Chondrocyte (in vitro differentiated cells): Measurements from ENCODE around the gene NFIX. TPM values are rescaled to one million over a fixed set of nuclear protein-coding genes. Genes with fewer than 3 reads are reported as not detected.

ENCODE experiments used
- DNase-seq: peaks from one replicate; pipeline ENCODE4 v3.0.0; 2021; ENCODE audit warnings: mixed read lengths, low spot score
- H3K27ac Mint-ChIP-seq: one replicate; pipeline ENCODE4 v1.8.0; 2021; ENCODE audit warnings: mild to moderate bottlenecking, moderate library complexity, mixed read lengths; ENCODE audit not compliant: unreplicated experiment
- H3K27me3 Mint-ChIP-seq: 2 replicates; pipeline ENCODE4 v1.8.0; 2021; ENCODE audit warnings: low read depth, mixed read lengths
- H3K36me3 Mint-ChIP-seq: 2 replicates; pipeline ENCODE4 v1.8.0; 2021; ENCODE audit warnings: low read depth, mixed read lengths
- H3K4me1 Mint-ChIP-seq: 2 replicates; pipeline ENCODE4 v1.8.0; 2021; ENCODE audit warnings: low read depth, mild to moderate bottlenecking, mixed read lengths
- H3K4me3 Mint-ChIP-seq: one replicate; pipeline ENCODE4 v1.8.0; 2021; ENCODE audit warnings: mild to moderate bottlenecking, moderate library complexity, mixed read lengths; ENCODE audit not compliant: unreplicated experiment
- H3K9me3 Mint-ChIP-seq: 2 replicates; pipeline ENCODE4 v1.8.0; 2021; ENCODE audit warnings: low read depth, mixed read lengths
- CTCF ChIP-seq: fragments of 200-600 bp; sonication (generic); IDR thresholded peaks from 2 replicates; pipeline ENCODE4 v1.5.0; 2021; ENCODE audit warnings: antibody characterized with exemption, mild to moderate bottlenecking, moderate library complexity
- total RNA-seq: library from RNA; stranded (reverse); gene quantifications from 3 replicates; pipeline ENCODE4 v1.2.1, GENCODE V29; 2021

The NFIX gene
- total RNA-seq, 1 donor from 2014 or later, result 98.9 TPM

- Mint-ChIP-seq H3K36me3 (peaks cover 7% of the 10 kb centered on the region), H3K4me3 (no peak overlapping the region), H3K27ac (peak overlapping the region; percentile 51), H3K4me1 (peaks cover 20% of the 10 kb centered on the region), H3K9me3 (no peaks in the 10 kb centered on the region), H3K27me3 (no peaks in the 10 kb centered on the region)
- DNase-seq, result no peak
- no peak for TF ChIP-seq CTCF
Observed at GRCh38 chr19:13138916-13139198, 143.6 kb downstream of the NFIX start.

- no peak for TF ChIP-seq CTCF
- no peaks in the 10 kb centered on the region for H3K27me3 Mint-ChIP-seq
- H3K36me3 Mint-ChIP-seq, result peaks cover 7% of the 10 kb centered on the region
- no peak overlapping the region for H3K4me3 Mint-ChIP-seq
- no peaks in the 10 kb centered on the region for H3K9me3 Mint-ChIP-seq
- DNase-seq, result no peak
- no peak overlapping the region for H3K27ac Mint-ChIP-seq
- H3K4me1 Mint-ChIP-seq, result peaks cover 17% of the 10 kb centered on the region
Observed at GRCh38 chr19:13139633-13140311, 144.5 kb downstream of the NFIX start.

GRCh38 chr19:13146763-13147563 is 151.7 kb downstream of the NFIX start:
- Mint-ChIP-seq H3K4me1 (peaks cover 24% of the 10 kb centered on the region), H3K27ac (no peak overlapping the region), H3K27me3 (no peaks in the 10 kb centered on the region), H3K4me3 (no peak overlapping the region), H3K9me3 (no peaks in the 10 kb centered on the region), H3K36me3 (no peaks in the 10 kb centered on the region)
- DNase-seq, result no peak
- TF ChIP-seq CTCF, result no peak

Other genes starting within 250 kb of the NFIX start
- not detected in 3 replicates for gene BEST2, start 243.7 kb upstream of the NFIX start, total RNA-seq
- 26.8 to 34.0 TPM (median 30.5 TPM) in 3 replicates for gene HOOK2, start 219.9 kb upstream of the NFIX start, total RNA-seq
- gene JUNB, start 204.0 kb upstream of the NFIX start, total RNA-seq, result 99.0 to 129 TPM (median 122 TPM) in 3 replicates
- 184 to 211 TPM (median 190 TPM) in 3 replicates for gene PRDX2, start 193.7 kb upstream of the NFIX start, total RNA-seq
- 3.6 to 5.4 TPM (median 4.5 TPM) in 3 replicates for gene THSD8, start 193.4 kb upstream of the NFIX start, total RNA-seq
- 9.9 to 22.8 TPM (median 11.9 TPM) in 3 replicates for gene RNASEH2A, start 188.9 kb upstream of the NFIX start, total RNA-seq
- gene RTBDN, start 160.9 kb upstream of the NFIX start, total RNA-seq, result not detected in 3 replicates
- 0.44 to 1.6 TPM (median 0.97 TPM) in 3 replicates for gene MAST1, start 157.0 kb upstream of the NFIX start, total RNA-seq
- gene DNASE2, start 114.0 kb upstream of the NFIX start, total RNA-seq, result 36.6 to 52.8 TPM (median 50.9 TPM) in 3 replicates
- gene KLF1, start 108.3 kb upstream of the NFIX start, total RNA-seq, result not detected in 3 replicates
- 13.2 to 21.3 TPM (median 14.4 TPM) in 3 replicates for gene GCDH, start 104.3 kb upstream of the NFIX start, total RNA-seq
- 0.53 TPM in 1 of 3 replicates, not detected in the others for gene SYCE2, start 76.2 kb upstream of the NFIX start, total RNA-seq
- gene FARSA, start 61.8 kb upstream of the NFIX start, total RNA-seq, result 46.4 to 53.3 TPM (median 47.4 TPM) in 3 replicates
- gene CALR, start 56.9 kb upstream of the NFIX start, total RNA-seq, result 1,165 to 1,556 TPM (median 1,179 TPM) in 3 replicates
- gene RAD23A, start 49.6 kb upstream of the NFIX start, total RNA-seq, result 71.6 to 94.9 TPM (median 72.4 TPM) in 3 replicates
- gene GADD45GIP1, start 38.3 kb upstream of the NFIX start, total RNA-seq, result 28.8 to 31.3 TPM (median 29.1 TPM) in 3 replicates
- gene DAND5, start 25.9 kb upstream of the NFIX start, total RNA-seq, result 0.36 to 0.57 TPM (median 0.41 TPM) in 3 replicates
- 0.38 to 0.47 TPM in 2 of 3 replicates, not detected in the other for gene LYL1, start 107.4 kb downstream of the NFIX start, total RNA-seq
- gene TRMT1, start 121.3 kb downstream of the NFIX start, total RNA-seq, result 25.4 to 35.8 TPM (median 28.9 TPM) in 3 replicates
- 45.2 to 49.5 TPM (median 47.3 TPM) in 3 replicates for gene NACC1, start 122.8 kb downstream of the NFIX start, total RNA-seq
- gene STX10, start 154.9 kb downstream of the NFIX start, total RNA-seq, result 42.9 to 53.0 TPM (median 45.6 TPM) in 3 replicates
- gene IER2, start 154.9 kb downstream of the NFIX start, total RNA-seq, result 38.4 to 67.1 TPM (median 58.5 TPM) in 3 replicates